GM21515 (cell line): ENCODE data around the gene MAN1A1.

ENCODE experiments used
- ATAC-seq: cut with Tn5 transposase; IDR thresholded peaks from one replicate; pipeline ENCODE4 v1.9.1; 2021; ENCODE audit not compliant: unreplicated experiment

Gene MAN1A1

DNA sequence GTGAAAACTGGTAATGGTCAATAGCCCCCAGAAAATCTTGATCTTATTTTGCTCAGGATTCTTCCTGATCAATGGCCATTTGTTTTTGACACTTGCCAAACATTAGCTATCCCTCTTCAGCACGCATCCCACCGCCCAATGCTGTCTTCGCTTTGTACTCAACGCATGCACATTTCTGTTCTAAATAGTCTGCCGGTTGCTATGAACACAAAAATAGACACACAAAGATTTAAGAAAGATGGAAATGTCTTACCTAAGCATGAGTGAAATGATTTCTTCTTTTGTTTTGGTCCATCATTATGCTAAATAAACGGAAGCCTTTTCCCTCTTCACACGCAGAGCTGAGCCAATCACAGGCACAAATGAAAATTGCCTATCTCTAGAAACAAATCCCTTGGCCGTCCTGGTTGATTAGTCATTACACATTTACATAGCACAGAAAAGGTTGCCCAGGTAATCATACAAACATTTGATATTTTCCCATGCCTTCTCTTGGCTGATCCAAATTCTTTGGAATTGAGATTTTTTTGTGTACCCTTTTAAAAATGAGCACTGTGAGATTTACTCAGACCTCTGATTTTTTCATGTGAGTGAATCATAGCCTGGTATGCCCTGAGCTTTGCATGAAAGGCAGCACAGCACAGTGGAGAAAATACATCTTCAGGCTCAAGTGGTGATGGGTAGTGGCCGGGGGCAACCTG, 200.6 kb downstream of the MAN1A1 start:
- ATAC-seq = no peak

DNA sequence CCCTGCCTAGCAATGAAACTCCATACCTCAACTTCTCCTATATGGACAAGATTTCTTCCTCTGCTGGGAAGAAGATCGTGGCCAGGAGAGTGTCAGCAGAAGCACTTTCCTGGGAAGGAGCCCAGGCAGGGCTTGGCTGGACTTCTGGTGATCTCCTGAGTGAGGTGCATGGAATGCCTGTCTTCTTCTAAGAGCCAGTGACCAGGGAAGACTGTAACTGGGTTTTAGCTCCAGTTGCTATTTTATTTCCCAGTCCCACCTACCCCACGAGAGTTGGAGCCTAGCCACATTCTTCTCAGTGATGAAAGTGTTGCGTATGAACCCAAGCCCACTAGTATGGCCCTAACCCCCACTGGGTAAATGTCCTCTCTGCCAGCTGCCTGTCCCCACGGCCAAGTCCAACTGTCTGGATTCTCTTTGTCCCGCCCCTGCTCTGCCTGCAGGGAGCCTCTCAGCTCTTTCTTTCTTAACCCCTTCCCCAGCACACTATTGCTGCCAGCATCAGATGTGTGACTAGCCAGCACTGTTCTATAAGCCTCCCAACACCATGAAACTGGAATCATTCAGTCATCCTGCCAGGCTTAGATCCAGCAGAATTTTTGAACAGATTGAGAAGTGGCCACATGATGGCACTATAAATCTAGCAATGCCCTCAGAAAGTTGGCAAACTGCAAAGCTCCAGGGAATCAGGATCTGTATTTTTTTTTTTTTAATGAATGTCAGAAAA, 201.3 kb downstream of the MAN1A1 start:
- ATAC-seq = no peak

DNA sequence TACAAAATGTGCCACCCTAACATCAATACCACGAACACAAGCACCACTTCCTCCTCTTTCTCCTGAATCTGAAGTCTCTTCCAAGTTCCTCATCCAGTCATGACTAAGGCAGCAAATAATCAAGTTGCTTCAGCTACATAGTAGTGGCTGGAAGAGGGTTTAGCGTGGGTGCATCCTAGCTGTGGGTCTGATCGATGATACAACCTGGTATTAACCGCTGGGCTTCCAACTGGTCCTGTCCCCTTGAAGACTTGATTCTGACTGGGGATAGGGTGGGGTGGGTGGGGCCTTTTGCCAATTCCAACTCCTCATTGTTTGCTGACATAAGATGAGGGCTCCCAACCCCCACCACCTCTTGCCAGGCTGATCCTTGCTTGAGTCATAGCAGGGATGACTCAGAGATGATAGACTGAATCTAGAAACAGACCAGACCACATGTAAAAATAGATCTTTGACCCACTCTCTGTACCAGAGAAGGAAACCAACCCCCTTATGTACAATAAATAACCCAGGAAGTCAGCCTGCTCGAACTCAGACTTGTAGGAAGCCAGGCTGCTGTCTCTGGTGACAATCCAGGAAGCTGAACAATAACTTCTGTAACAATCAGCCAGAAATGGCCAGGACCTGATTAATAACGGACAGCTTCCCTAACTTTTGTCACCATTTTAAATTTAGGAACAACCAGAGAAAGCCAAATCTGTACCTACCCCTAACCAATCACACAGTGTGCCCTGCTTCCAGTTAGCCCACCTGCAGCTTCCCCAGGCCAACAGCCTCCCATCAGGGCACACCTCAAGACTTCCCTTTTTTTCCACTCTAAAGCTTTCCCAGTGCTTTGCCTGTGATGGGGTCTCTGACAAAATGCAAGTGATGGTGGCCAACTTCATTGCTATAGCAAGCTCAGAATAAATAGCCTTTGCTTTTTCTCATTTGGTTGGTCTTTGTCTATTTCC, 202.2 kb downstream of the MAN1A1 start:
- ATAC-seq = peak; percentile 96

- ATAC-seq = no peak
These were observed 204.4 kb downstream of the MAN1A1 start for GRCh38 chr6:119145111-119145510.

GRCh38 chr6:119142637-119143036, 206.9 kb downstream of the MAN1A1 start:
- ATAC-seq = no peak

DNA sequence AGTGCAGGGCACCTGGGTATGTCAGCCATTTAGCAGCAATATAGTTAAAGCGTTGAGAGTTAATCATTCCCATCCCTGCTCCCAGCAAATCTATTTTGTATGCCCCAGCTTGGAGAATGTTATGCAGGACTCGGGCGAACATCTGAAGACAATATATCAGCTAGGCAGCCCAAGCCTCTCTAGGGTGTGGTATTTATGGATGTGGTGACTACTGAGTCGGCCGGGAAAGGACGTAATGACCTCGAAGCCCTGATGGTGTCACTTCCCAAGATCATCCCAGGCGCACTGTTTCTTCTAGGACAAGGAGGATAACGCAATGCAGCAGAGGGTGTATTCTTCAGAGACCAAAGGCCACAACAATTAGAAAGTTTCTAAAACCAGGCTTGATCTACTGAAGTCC, 207.5 kb downstream of the MAN1A1 start:
- ATAC-seq = no peak

- no peak for ATAC-seq
These were observed 209.1 kb downstream of the MAN1A1 start for GRCh38 chr6:119140196-119141140.

DNA sequence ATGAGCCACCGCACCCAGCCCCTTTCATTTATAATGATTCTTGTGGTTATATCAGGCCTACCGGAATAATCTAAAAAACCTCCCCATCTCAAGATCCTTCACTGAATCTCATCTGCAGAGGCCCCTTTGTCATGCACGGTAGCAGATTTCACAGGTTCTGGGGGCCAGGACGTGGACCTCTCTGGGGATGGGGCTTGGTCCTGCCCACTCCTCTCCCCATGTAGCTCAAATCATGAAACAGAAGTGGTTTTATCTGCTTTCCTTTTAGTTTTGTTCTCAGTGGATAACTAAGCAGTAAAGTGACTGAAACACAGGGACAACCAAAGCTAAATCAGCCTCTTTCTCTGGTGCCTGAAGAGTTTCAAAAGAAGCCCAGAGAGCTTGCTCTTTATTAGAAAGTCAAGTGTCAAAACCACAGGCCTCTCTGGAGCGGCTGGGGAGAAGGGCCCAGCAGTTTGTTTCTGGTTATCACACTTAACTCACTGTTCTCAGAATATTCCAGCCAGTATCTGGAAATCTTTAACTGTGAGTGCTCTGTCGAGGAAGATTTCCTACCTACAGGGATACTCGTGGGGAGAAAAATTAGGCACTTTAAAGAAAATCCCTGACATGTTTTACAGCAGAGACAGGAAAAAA, 210.5 kb downstream of the MAN1A1 start:
- peak; percentile 78 for ATAC-seq

GRCh38 chr6:119137194-119138072, 212.1 kb downstream of the MAN1A1 start:
- ATAC-seq = no peak

- no peak for ATAC-seq
These were observed 214.8 kb downstream of the MAN1A1 start for GRCh38 chr6:119134752-119135151.

- ATAC-seq = no peak
These were observed 216.2 kb downstream of the MAN1A1 start for GRCh38 chr6:119133400-119133799.

GRCh38 chr6:119132261-119132981, 217.1 kb downstream of the MAN1A1 start:
- no peak for ATAC-seq

DNA sequence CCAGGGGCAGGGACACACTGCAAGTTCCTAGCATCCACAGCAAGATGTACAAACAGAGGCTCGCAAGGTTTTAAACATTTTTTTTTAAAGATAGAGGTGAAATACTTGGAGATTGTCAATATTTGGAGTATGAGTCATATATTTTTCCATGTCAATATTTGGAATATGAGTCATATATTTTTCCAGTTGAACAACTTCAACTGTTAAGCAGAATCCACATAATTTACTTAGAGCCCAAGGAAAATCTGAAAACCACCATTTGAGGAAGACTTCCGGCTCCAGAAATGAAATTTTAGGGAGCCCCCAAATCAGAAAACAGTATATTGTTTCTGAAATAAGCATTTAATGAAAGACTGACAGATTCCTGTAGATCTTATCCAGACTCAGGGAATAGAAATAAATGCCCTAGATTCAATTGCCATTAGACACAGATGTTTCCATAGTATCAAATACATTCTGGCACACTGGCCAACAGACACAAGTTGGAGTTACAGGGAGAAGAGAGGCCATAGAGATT, 219.5 kb downstream of the MAN1A1 start:
- ATAC-seq = no peak

- ATAC-seq = peak; percentile 87
These were observed 220.2 kb downstream of the MAN1A1 start for GRCh38 chr6:119129148-119129967.

DNA sequence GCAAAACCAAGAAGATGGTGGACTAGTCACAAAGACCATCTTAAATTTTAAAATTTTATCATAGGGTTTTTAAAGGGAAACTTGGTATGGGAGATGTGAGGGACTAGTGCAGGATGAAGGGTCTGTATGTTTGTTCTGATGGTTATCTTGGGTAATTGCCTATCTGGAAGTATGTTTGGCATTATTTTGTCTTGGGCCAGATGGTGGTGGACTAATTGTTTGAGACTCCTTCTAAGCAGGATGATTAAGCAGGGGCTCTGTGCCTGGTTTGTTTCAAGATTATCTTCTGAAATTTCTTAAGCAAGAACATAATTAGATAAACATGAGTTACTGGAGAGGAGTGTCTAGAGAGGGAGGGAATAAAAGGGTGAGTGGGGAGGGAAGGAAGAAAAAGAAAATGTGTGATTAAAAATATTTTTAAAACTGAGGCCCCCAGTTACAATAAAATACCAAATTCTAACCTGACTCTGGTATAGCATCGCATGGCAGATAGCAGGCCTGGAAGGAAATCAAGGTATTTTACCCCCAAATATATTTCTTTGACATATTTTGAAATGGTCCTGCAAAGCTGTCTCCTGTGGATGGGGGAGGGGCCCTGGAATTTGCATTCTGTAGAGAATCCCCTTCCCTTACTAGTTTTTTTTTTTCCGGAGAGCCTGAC, 221.2 kb downstream of the MAN1A1 start:
- ATAC-seq = no peak

- no peak for ATAC-seq
These were observed 221.9 kb downstream of the MAN1A1 start for GRCh38 chr6:119127627-119128026.
